NCI-H1436 (cell line): ENCODE results near the gene PAQR4.
A peak's percentile ranks its signal among the peaks of the same experiment; 100 is the strongest.

Source experiments
- DNase-seq: peaks from one replicate; lab custom pipeline; 2025; lab: John Stamatoyannopoulos, UW

Gene PAQR4

GRCh38 chr16:2946649-2947048 is 22.5 kb upstream of the PAQR4 start:
- DNase-seq: no peak

- DNase-seq: no peak
Measured at GRCh38 chr16:2948807-2949704, 20.1 kb upstream of the PAQR4 start.

- no peak for DNase-seq
Measured at GRCh38 chr16:2949705-2950352, 19.3 kb upstream of the PAQR4 start.

- DNase-seq: no peak
Measured at GRCh38 chr16:2950353-2950724, 18.8 kb upstream of the PAQR4 start.

- no peak for DNase-seq
Measured at GRCh38 chr16:2950773-2951172, 18.4 kb upstream of the PAQR4 start.

GRCh38 chr16:2952679-2953078 is 16.5 kb upstream of the PAQR4 start:
- peak; percentile 52 for DNase-seq

- DNase-seq: peak; percentile 21
Measured at GRCh38 chr16:2953706-2954627, 15.2 kb upstream of the PAQR4 start.

GRCh38 chr16:2954656-2955381 is 14.3 kb upstream of the PAQR4 start:
- DNase-seq: no peak

- DNase-seq: no peak
Measured at GRCh38 chr16:2955438-2955778, 13.7 kb upstream of the PAQR4 start.

- DNase-seq: no peak
Measured at GRCh38 chr16:2955779-2956578, 13.2 kb upstream of the PAQR4 start.

- DNase-seq: no peak
Measured at GRCh38 chr16:2956579-2956956, 12.6 kb upstream of the PAQR4 start.

- DNase-seq: no peak
Measured at GRCh38 chr16:2959206-2959605, 9.9 kb upstream of the PAQR4 start.

GRCh38 chr16:2960183-2961010 is 8.8 kb upstream of the PAQR4 start:
- no peak for DNase-seq

- no peak for DNase-seq
Measured at GRCh38 chr16:2962334-2963073, 6.6 kb upstream of the PAQR4 start.

- DNase-seq: no peak
Measured at GRCh38 chr16:2963074-2963722, 6.0 kb upstream of the PAQR4 start.

- peak; percentile 66 for DNase-seq
Measured at GRCh38 chr16:2963723-2964474, 5.2 kb upstream of the PAQR4 start, which contains the start of gene KREMEN2. KREMEN2 (plus strand) TSS chr16:2964275; CDS start chr16:2964521, 246 bp downstream.

- peak; percentile 77 for DNase-seq
Measured at GRCh38 chr16:2964475-2965336, 4.4 kb upstream of the PAQR4 start.
